ENCODE results near the gene SEC31B. TPM values are rescaled to one million over a fixed set of nuclear protein-coding genes. Genes with fewer than 3 reads are reported as not detected.

The SEC31B gene
- total and polyA plus RNA-seq, 2 of the 8 experiments (the other 6 are each of a cell fraction or from before 2014, with no cell fraction given), result 4.1 to 5.3 TPM

GRCh38 chr10:100505164-100505563 is 14.5 kb downstream of the SEC31B start:
- no peak for FAIRE-seq
- CTCF ChIA-PET (ENCODE audit: partially characterized antibody), result interaction anchor here (0.7 to 11.2 kb wide), 7 partner anchors 9 to 130 kb away, joined by 4 to 163 read pairs (median 7); partner anchors contain the start of gene SEC31B
- peaks cover 0 to 11% (median 4%) of the 10 kb centered on the region in 4 experiments; a peak in 3 of 7 replicates for H3K27me3 ChIP-seq (replicated peaks in 1 of 4; ENCODE audit: control insufficient read depth in 3 of 4, extremely low read depth in 1 of 4, insufficient read depth in 3 of 4, low read length in 3 of 4)

More at GRCh38 chr10:100505164-100505563, 14.5 kb downstream of the SEC31B start:
- Histone ChIP-seq H3K79me1 (ENCODE audit: low read depth, low read length) (no peaks in the 10 kb centered on the region), H2AK5ac (ENCODE audit: low read depth, low read length) (no peak overlapping the region), H3K23me2 (ENCODE audit: low read depth, low read length) (no peaks in the 10 kb centered on the region; the same call in 1 of the 2 replicates), H2BK12ac (ENCODE audit: low read depth, low read length) (no peak overlapping the region), H3K79me2 (ENCODE audit: control insufficient read depth in 1 of 2, insufficient read depth in 2 of 2, low read length in 2 of 2) (no peaks in the 10 kb centered on the region), H3K14ac (ENCODE audit: insufficient read length) (no peak overlapping the region), H3K36me3 (ENCODE audit: control insufficient read depth in 2 of 4, insufficient read depth in 4 of 4, low read length in 3 of 4) (no peaks in the 10 kb centered on the region), H4K5ac (ENCODE audit: insufficient read length, low read depth, low read length) (no peak overlapping the region), H3K4me2 (ENCODE audit: insufficient read depth in 1 of 2, low read depth in 2 of 2, low read length in 2 of 2) (no peak overlapping the region), H4K8ac (ENCODE audit: extremely low read depth, insufficient read depth, low read length) (no peak overlapping the region), H2BK120ac (replicated peaks; ENCODE audit: low read depth, low read length) (no peak overlapping the region), H3K4me3 (ENCODE audit: extremely low read depth in 1 of 4, insufficient read depth in 2 of 4, low read depth in 3 of 4, low read length in 4 of 4) (no peak overlapping the region), H2BK15ac (ENCODE audit: low read length) (no peak overlapping the region), H4K91ac (replicated peaks; ENCODE audit: insufficient read length, low read length) (no peak overlapping the region), H3K9me3 (ENCODE audit: insufficient read depth in 2 of 2, low read depth in 1 of 2, low read length in 1 of 2) (no peaks in the 10 kb centered on the region), H3K4ac (replicated peaks; ENCODE audit: insufficient read length, low read depth, low read length) (no peak overlapping the region), H2BK5ac (ENCODE audit: low read depth, low read length) (no peak overlapping the region), H4K20me1 (replicated peaks in 1 of 2; ENCODE audit: control insufficient read depth in 1 of 2, insufficient read depth in 2 of 2, low read length in 2 of 2) (no peaks in the 10 kb centered on the region), H3K18ac (ENCODE audit: extremely low read depth, low read length) (no peak overlapping the region), H2AFZ (ENCODE audit: low read length) (no peak overlapping the region), H3K56ac (replicated peaks; ENCODE audit: insufficient read length, low read depth, low read length) (no peak overlapping the region), H3K9ac (replicated peaks in 1 of 4; ENCODE audit: extremely low read depth in 1 of 4, low read depth in 3 of 4, low read length in 3 of 4) (no peak overlapping the region), H3K4me1 (replicated peaks in 1 of 4; ENCODE audit: control insufficient read depth in 3 of 4, insufficient read depth in 4 of 4, low read length in 3 of 4) (no peaks in the 10 kb centered on the region; a peak in 1 of 7 replicates), H3K23ac (ENCODE audit: insufficient read length) (no peak overlapping the region), H3K27ac (ENCODE audit: low read depth, low read length) (no peak overlapping the region), H2BK20ac (ENCODE audit: low read length) (no peak overlapping the region)
- WGBS, 2 experiments (ENCODE audit: extremely low coverage in 1 of 2, insufficient coverage in 1 of 2, insufficient read length in 1 of 2, insufficient replicate concordance in 2 of 2, low coverage in 1 of 2, low lambda C conversion rate in 2 of 2, missing lambda C conversion rate in 1 of 2), result 84% methylated on average over 2 of the region's 2 CpGs; no CpG with 5 or more reads in 1 of the 2 experiments
- POLR2A ChIA-PET (ENCODE audit: partially characterized antibody), result no interaction called here
- no peak for TF ChIP-seq HDAC2 (IDR thresholded peaks at IDR 0.05; ENCODE audit: borderline replicate concordance in 1 of 2, low read depth in 2 of 2, low read length in 2 of 2)
- TF ChIP-seq PHF8 (conservative IDR thresholded peaks at IDR 0.05; ENCODE audit: low read depth, low read length), result no peak
- TF ChIP-seq TCF12 (IDR thresholded peaks at IDR 0.05; ENCODE audit: low read depth, low read length), result no peak
- no peak for TF ChIP-seq NANOG (IDR thresholded peaks at IDR 0.05; ENCODE audit: insufficient read depth, low read depth, low read length, poor library complexity, severe bottlenecking)
- TF ChIP-seq POU5F1 (IDR thresholded peaks at IDR 0.05; ENCODE audit: low read depth, low read length), result no peak
- no peak for DNase-seq (ENCODE audit: low read depth in 1 of 2, low spot score in 2 of 2)

All from H1 (cell line).